Immature natural killer cell (primary cell): ENCODE results near the gene AKAP5. TPM values are rescaled to one million over a fixed set of nuclear protein-coding genes. Genes with fewer than 3 reads are reported as not detected.
A peak's percentile ranks its signal among the peaks of the same experiment; 100 is the strongest.

Experiments
- DNase-seq, 3 donors: peaks; one replicate each; pipeline ENCODE4 v3.0.0; 2022; ENCODE audit warnings: mixed read lengths in 1 of 3
- H3K27ac Mint-ChIP-seq, 6 donors: one replicate each; pipeline ENCODE4 v1.8.0; 2020; ENCODE audit warnings: mixed read lengths in 6 of 6, mild to moderate bottlenecking in 5 of 6, inconsistent platforms in 4 of 6, moderate library complexity in 3 of 6
- H3K27me3 Mint-ChIP-seq, 3 donors: one replicate each; pipeline ENCODE4 v1.8.0; 2020 to 2021; ENCODE audit warnings: low read depth in 3 of 3, mild to moderate bottlenecking in 3 of 3, mixed read lengths in 3 of 3, moderate library complexity in 3 of 3, inconsistent platforms in 1 of 3
- H3K36me3 Mint-ChIP-seq, 3 donors: one replicate each; pipeline ENCODE4 v1.8.0; 2020; ENCODE audit warnings: mixed read lengths in 3 of 3, inconsistent platforms in 2 of 3, mild to moderate bottlenecking in 2 of 3
- H3K4me1 Mint-ChIP-seq, 2 donors: one replicate each; pipeline ENCODE4 v1.8.0; 2020; ENCODE audit warnings: inconsistent platforms in 2 of 2, mild to moderate bottlenecking in 2 of 2, mixed read lengths in 2 of 2, moderate library complexity in 1 of 2
- H3K4me3 Mint-ChIP-seq, 5 donors: one replicate each; pipeline ENCODE4 v1.8.0; 2020; ENCODE audit warnings: mild to moderate bottlenecking in 5 of 5, mixed read lengths in 5 of 5, inconsistent platforms in 3 of 5, moderate library complexity in 3 of 5
- H3K9me3 Mint-ChIP-seq, 6 donors: one replicate each; pipeline ENCODE4 v1.8.0; 2020; ENCODE audit warnings: mild to moderate bottlenecking in 6 of 6, mixed read lengths in 6 of 6, inconsistent platforms in 4 of 6, moderate library complexity in 3 of 6
- polyA plus RNA-seq, 3 donors: library from polyadenylated mRNA; unstranded; fragments of 300-500 nt; fragmentation: Illumina TruSeq; gene quantifications; one replicate each; pipeline ENCODE4 v1.2.3, GENCODE V29; 2021

The AKAP5 gene
- polyA plus RNA-seq, 3 donors from 2014 or later = 1.5 to 5.8 (median 4.2) TPM

DNA sequence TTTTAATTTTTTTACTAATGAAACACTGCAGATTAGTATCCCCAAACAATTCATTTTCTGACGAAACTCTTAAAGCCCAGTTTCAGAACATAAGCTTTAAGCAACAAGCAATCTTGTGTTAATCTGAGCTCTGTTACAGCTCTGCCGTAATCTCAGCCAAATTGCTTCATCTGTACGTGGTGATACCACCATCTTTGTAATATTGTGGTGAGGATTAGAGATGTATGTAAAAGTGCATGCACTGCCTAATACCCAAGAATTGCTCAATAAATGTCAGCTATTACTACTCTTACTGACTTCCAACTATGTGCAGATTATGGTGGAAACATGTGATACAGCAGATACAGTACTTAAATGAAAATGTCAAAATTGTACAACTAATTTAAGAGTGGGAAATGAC is 1.8 kb downstream of the AKAP5 start:
- H3K36me3 Mint-ChIP-seq = peaks cover 0 to 9% (median 0%) of the 10 kb centered on the region in 3 donors
- H3K9me3 Mint-ChIP-seq = no peaks in the 10 kb centered on the region
- peak overlapping the region; percentile 31 to 94 (median 84) for H3K27ac Mint-ChIP-seq
- DNase-seq = no peak
- H3K4me3 Mint-ChIP-seq = peak overlapping the region; percentile 35 to 94 (median 90)
- peaks cover 4 to 5% (median 5%) of the 10 kb centered on the region in 3 donors for H3K27me3 Mint-ChIP-seq
- H3K4me1 Mint-ChIP-seq = peaks cover 43 to 55% of the 10 kb centered on the region in 2 donors

DNA sequence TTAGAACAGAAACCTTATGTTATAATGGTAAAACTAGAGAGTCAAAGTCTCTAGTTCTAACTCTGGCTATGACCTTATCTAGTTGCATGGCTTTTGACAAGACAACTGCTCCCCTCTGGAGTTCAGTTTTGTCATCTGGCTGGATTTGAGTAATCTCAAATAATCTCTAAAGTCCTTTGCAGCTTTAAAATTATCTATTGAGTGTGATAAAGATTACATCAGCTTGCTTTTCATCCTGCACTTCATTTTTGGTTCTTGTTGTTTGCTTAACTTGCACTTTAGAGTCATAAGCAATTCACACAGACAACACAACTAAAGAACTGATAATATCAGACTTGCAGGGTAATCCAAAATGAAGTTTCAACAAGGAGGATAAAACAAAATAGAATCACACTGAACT is 2.3 kb downstream of the AKAP5 start:
- no peaks in the 10 kb centered on the region for H3K9me3 Mint-ChIP-seq
- DNase-seq = no peak
- peaks cover 0 to 9% (median 0%) of the 10 kb centered on the region in 3 donors for H3K36me3 Mint-ChIP-seq
- peaks cover 4 to 5% (median 5%) of the 10 kb centered on the region in 3 donors for H3K27me3 Mint-ChIP-seq
- H3K4me1 Mint-ChIP-seq = peaks cover 43 to 55% of the 10 kb centered on the region in 2 donors
- H3K27ac Mint-ChIP-seq = peak overlapping the region; percentile 66 to 94 (median 84)
- H3K4me3 Mint-ChIP-seq = peak overlapping the region in 2 of 5 donors; percentile 36 to 94

GRCh38 chr14:64468451-64468850 is 3.2 kb downstream of the AKAP5 start:
- no peaks in the 10 kb centered on the region for H3K9me3 Mint-ChIP-seq
- H3K4me1 Mint-ChIP-seq = peaks cover 41 to 55% of the 10 kb centered on the region in 2 donors
- no peak for DNase-seq
- peak overlapping the region; percentile 33 to 90 (median 84) for H3K27ac Mint-ChIP-seq
- H3K27me3 Mint-ChIP-seq = peaks cover 4 to 5% (median 5%) of the 10 kb centered on the region in 3 donors
- H3K36me3 Mint-ChIP-seq = peaks cover 0 to 9% (median 0%) of the 10 kb centered on the region in 3 donors
- no peak overlapping the region for H3K4me3 Mint-ChIP-seq

GRCh38 chr14:64474041-64474440 is 8.7 kb downstream of the AKAP5 start:
- peaks cover 0 to 4% (median 0%) of the 10 kb centered on the region in 3 donors for H3K36me3 Mint-ChIP-seq
- H3K9me3 Mint-ChIP-seq = no peaks in the 10 kb centered on the region
- peaks cover 7 to 29% of the 10 kb centered on the region in 2 donors for H3K4me1 Mint-ChIP-seq
- DNase-seq = no peak
- H3K27ac Mint-ChIP-seq = peak overlapping the region in 2 of 6 donors; percentile 43 to 48
- no peak overlapping the region for H3K4me3 Mint-ChIP-seq
- H3K27me3 Mint-ChIP-seq = no peaks in the 10 kb centered on the region

DNA sequence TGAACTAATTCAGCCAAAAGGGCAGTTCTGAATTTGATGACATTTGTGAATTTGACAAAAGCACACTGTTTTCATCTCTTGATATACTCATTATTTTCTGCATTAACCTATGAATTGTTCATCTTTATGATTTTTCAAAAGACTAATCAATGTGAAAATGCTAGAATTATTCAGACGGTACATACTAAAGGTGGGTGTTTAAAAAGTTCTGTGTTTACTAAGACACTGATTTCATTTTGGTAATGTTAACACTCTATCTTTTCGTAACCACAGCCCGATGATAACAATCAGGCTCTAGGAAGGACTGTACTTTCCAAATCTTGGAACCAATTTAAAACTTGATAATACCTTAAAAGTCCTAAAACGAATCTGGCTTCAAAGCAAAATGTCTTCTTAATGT is 9.4 kb downstream of the AKAP5 start:
- H3K27ac Mint-ChIP-seq = peak overlapping the region in 1 of 6 donors; percentile 12
- peaks cover 0 to 4% (median 0%) of the 10 kb centered on the region in 3 donors for H3K36me3 Mint-ChIP-seq

DNA sequence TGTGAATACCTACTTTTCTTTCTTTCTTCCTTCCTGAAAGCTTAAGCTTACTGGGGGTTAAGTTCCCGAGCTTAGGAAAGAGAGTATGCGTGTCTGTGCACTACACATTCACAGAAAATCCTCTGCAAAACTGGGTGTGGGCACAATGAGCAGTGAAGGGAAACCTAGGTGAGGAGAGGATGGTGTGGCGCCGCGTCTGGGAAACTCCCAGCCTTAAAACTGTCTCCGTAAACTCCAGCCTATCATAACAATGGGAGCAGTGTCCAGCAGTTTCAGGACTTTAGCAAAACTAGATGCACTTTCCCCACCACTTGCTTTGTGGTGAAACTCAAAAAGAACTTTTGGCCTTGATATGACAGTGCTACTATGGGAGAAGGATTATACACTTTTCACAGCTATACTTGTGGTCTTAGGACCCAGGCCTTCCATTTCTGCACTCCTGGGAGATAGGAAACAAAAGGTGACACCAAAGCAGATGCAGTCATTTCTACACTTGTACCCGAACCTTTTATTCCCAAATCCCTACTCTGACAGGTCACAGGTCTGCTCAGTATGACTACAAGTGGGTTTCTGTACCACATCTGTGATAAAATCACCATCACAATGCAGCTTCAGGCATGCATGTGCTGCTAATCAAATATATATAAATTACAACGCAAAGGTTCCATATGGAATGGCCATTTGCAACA is 10.4 kb downstream of the AKAP5 start:
- Mint-ChIP-seq H3K4me3 (no peak overlapping the region), H3K27me3 (no peaks in the 10 kb centered on the region), H3K27ac (peak overlapping the region in 3 of 6 donors; percentile 22 to 48 (median 31)), H3K4me1 (peaks cover 7 to 27% of the 10 kb centered on the region in 2 donors), H3K9me3 (no peaks in the 10 kb centered on the region), H3K36me3 (peaks cover 0 to 4% (median 0%) of the 10 kb centered on the region in 3 donors)
- no peak for DNase-seq

More for the DNA sequence above, 9.4 kb downstream of the AKAP5 start:
- Mint-ChIP-seq H3K4me1 (peaks cover 7 to 27% of the 10 kb centered on the region in 2 donors), H3K4me3 (no peak overlapping the region), H3K27me3 (no peaks in the 10 kb centered on the region), H3K9me3 (no peaks in the 10 kb centered on the region)
- DNase-seq = no peak

DNA sequence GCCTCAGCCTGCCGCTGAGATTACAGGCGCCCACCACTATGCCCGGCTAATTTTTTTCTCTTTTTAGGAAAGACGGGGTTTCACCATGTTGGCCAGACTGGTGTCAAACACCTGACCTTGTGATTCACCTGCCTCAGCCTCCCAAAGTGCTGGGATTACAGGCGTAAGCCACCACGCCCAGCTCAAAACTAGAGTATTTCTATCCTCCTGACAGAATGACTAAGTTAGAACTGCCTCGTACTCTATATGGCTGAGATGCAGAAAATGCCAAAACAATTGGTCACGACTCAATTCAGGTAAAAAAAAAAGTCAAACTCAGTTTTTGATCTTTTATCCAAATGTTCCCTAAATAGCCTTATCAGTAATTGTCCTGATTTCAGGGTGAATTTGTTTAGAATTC is 11.1 kb downstream of the AKAP5 start:
- Mint-ChIP-seq H3K9me3 (no peaks in the 10 kb centered on the region), H3K4me1 (peaks cover 7 to 25% of the 10 kb centered on the region in 2 donors), H3K4me3 (no peak overlapping the region), H3K36me3 (peaks cover 0 to 5% (median 0%) of the 10 kb centered on the region in 3 donors), H3K27ac (no peak overlapping the region), H3K27me3 (no peaks in the 10 kb centered on the region)
- no peak for DNase-seq

DNA sequence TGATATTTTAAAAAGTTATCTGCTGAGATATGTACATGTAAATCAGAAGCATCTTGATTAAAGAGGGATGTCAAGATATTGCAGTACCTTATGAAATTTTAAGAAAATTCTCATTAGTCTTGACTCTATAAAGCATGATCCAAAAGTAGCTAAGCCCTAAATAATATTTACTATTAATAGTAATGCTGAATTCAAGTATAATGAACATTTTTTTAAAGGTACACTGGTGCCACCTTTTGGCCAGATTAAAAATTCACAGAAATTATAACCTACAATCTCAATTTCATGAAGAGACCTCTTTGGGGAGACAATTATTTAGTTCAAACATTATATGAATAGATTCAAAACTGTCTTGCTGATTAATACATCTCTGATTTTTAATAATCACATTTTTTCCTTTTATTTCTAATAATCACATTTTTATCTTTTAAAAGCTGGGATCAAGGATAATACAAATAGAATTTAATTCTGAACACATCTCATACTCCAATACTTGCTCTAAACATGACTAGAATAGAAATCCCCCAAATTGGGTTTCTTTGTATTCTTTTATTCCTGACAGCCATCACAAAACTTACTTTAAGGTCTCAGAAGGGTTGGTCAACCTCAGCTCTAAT is 13.4 kb downstream of the AKAP5 start:
- no peak overlapping the region for H3K4me3 Mint-ChIP-seq
- no peaks in the 10 kb centered on the region for H3K9me3 Mint-ChIP-seq
- peaks cover 3 to 19% of the 10 kb centered on the region in 2 donors for H3K4me1 Mint-ChIP-seq
- peak overlapping the region in 1 of 6 donors; percentile 50 for H3K27ac Mint-ChIP-seq
- peak; percentile 24 to 51 (median 39) for DNase-seq
- H3K27me3 Mint-ChIP-seq = no peaks in the 10 kb centered on the region
- H3K36me3 Mint-ChIP-seq = peaks cover 0 to 3% (median 0%) of the 10 kb centered on the region in 3 donors

DNA sequence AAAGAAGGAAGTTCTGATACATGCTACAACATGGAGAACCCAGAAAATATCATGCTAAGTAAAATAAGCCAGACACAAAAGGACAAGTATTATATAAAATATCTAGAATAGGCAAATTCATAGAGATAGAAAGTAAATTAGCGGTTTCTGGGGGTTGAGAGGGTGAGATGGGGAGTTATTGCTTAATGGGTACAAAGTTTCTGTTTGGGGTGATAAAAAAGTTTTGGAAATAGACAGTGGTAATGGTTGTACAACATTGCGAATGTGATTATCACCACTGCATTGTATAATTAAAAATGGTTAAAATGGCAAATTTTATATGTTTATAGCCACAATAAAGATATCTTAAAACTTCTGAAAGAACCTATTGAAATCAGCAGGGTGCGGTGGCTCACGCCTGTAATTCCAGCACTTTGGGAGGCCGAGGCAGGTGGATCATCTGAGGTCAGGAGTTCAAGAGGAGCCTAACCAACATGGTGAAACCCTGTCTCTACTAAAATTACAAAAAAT is 23.3 kb downstream of the AKAP5 start:
- H3K36me3 Mint-ChIP-seq = peaks cover 7 to 13% (median 11%) of the 10 kb centered on the region in 3 donors
- H3K4me1 Mint-ChIP-seq = peaks cover 6 to 29% of the 10 kb centered on the region in 2 donors
- no peak overlapping the region for H3K4me3 Mint-ChIP-seq
- DNase-seq = no peak
- H3K27ac Mint-ChIP-seq = peak overlapping the region in 1 of 6 donors; percentile 80
- H3K9me3 Mint-ChIP-seq = no peaks in the 10 kb centered on the region
- H3K27me3 Mint-ChIP-seq = no peaks in the 10 kb centered on the region

GRCh38 chr14:64491637-64492036 is 26.3 kb downstream of the AKAP5 start:
- no peak overlapping the region for H3K4me3 Mint-ChIP-seq

GRCh38 chr14:64493455-64493854 is 28.2 kb downstream of the AKAP5 start:
- Mint-ChIP-seq H3K27ac (peak overlapping the region in 3 of 6 donors; percentile 15 to 51 (median 23)), H3K4me3 (no peak overlapping the region), H3K9me3 (no peaks in the 10 kb centered on the region), H3K36me3 (peaks cover 3 to 14% (median 5%) of the 10 kb centered on the region in 3 donors), H3K4me1 (peaks cover 14 to 58% of the 10 kb centered on the region in 2 donors), H3K27me3 (no peaks in the 10 kb centered on the region)
- no peak for DNase-seq

More at GRCh38 chr14:64491637-64492036, 26.3 kb downstream of the AKAP5 start:
- Mint-ChIP-seq H3K9me3 (no peaks in the 10 kb centered on the region), H3K36me3 (peaks cover 7 to 13% (median 8%) of the 10 kb centered on the region in 3 donors), H3K4me1 (peaks cover 10 to 43% of the 10 kb centered on the region in 2 donors), H3K27me3 (no peaks in the 10 kb centered on the region), H3K27ac (peak overlapping the region in 2 of 6 donors; percentile 24 to 52)
- no peak for DNase-seq

DNA sequence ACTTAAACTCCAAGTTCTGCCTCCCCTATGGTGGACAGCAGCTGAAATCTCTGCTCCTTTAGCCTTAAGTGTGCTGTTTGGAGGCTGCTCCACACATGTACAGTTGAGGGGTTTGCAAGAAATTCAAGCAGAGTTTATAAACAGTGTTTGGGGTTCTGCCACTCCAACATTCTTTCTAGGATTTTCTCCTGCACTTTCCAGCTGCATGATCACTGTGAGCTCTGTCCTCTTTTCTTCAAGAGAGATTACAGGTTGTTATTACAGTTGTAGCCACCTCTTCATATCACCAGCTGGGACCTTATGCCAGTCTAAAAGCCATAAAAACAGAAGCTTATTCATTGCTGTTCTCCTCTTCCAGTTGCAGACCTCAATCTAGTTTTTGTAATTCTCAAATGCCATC is 30.0 kb downstream of the AKAP5 start:
- no peak for DNase-seq
- Mint-ChIP-seq H3K27ac (peak overlapping the region in 1 of 6 donors; percentile 43), H3K4me1 (peaks cover 23 to 73% of the 10 kb centered on the region in 2 donors), H3K4me3 (no peak overlapping the region), H3K27me3 (no peaks in the 10 kb centered on the region), H3K9me3 (no peaks in the 10 kb centered on the region), H3K36me3 (peaks cover 0 to 14% (median 5%) of the 10 kb centered on the region in 3 donors)

GRCh38 chr14:64496764-64497163 is 31.5 kb downstream of the AKAP5 start:
- no peak overlapping the region for H3K4me3 Mint-ChIP-seq
- no peaks in the 10 kb centered on the region for H3K27me3 Mint-ChIP-seq
- peaks cover 33 to 72% of the 10 kb centered on the region in 2 donors for H3K4me1 Mint-ChIP-seq
- H3K36me3 Mint-ChIP-seq = peaks cover 0 to 14% (median 5%) of the 10 kb centered on the region in 3 donors
- peak overlapping the region in 3 of 6 donors; percentile 9 to 69 (median 16) for H3K27ac Mint-ChIP-seq
- DNase-seq = no peak
- H3K9me3 Mint-ChIP-seq = no peaks in the 10 kb centered on the region

DNA sequence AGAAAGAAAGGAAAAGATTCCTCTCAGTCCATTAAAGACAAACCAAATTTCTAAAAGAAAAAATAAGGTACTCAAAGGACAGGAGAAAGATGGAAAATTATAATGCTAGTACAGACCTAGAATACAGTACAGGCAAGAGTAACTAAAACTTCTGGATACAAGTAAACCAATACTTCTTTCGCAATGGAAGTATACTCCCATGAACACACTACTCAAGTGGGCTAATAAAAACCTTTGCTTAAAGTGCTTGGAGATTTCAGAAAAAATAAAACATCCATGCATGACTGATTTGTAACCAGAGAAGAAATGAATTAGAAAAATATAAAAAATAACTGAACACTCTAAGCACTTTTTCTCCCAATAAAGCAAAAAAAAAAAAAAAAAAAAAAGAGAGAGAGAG is 34.8 kb downstream of the AKAP5 start:
- Mint-ChIP-seq H3K27me3 (peaks cover 12 to 19% (median 17%) of the 10 kb centered on the region in 3 donors), H3K4me1 (peaks cover 44 to 63% of the 10 kb centered on the region in 2 donors), H3K4me3 (peak overlapping the region in 2 of 5 donors; percentile 12 to 27), H3K9me3 (peaks cover 0 to 3% (median 0%) of the 10 kb centered on the region in 6 donors), H3K36me3 (peaks cover 0 to 8% (median 5%) of the 10 kb centered on the region in 3 donors), H3K27ac (peak overlapping the region; percentile 10 to 100 (median 74))
- no peak for DNase-seq
